NCI-H1092 (cell line): Measurements from ENCODE around the gene PTGFRN.
"Not testable (repeated sequence)": the region's sequence is repeated elsewhere in the genome, so short reads cannot be mapped to it uniquely, and the experiment has no call there.

Experiments
- DNase-seq: peaks from one replicate; lab custom pipeline; 2025; lab: John Stamatoyannopoulos, UW

The PTGFRN gene

DNA sequence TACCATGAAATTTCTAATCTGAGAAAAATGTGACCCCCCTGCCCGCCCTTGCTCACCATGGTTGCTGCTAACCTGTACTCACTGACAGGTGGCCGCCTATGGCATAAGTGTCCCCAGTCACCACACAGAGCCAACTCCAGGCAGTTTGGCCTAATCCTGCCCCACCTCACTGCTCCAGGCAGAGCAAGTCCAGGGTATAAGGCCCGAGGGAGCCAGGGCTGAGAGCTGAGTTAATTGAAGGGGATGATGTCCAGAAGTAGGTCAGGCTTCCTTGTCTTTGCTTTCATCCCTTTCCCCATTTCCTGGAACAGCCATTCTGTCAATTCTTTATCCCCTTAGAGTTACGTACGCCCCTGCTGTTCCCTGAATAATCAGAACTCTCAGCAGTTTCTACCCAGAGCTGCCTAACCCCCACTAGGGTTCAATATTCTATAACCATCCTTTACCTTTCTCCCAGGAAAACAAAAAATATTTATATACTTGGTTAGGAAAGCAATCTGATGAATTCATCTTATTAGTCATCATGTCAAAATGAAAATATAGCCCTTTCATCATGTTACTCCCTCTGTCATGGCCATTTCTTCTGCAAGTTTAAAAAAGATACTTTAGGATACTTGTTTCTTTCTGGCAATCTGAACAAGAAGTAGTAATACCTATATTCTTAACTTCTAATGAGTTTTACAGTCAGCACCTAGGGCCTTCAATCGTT, 62.4 kb downstream of the PTGFRN start:
- DNase-seq, result no peak

DNA sequence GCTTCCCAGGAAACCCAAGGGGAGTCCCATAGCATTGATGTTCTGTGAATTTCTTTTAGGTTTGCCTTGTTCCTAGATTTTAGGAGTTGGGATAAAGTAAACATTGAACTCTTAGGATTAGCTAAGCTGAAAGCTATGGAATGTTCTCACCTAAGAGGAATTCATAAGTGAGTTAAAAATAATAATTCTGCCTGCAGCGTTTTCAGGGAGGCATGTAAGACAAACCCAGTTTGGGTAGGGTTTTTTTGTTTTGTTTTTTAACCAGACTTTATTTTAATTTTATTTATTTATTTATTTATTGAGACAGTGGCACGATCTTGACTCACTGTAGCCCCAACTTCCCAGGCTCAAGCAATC, 62.9 kb downstream of the PTGFRN start:
- DNase-seq, result no peak

DNA sequence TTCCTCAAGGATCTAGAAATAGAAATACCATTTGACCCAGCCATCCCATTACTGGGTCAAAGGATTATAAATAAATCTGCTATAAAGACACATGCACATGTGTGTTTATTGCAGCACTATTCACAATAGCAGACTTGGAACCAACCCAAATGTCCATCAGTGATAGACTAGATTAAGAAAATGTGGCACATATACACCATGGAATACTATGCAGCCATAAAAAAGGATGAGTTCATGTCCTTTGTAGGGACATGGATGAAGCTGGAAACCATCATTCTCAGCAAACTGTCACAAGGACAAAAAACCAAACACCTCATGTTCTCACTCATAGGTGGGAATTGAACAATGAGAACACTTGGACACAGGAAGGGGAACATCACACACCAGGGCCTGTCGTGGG, 70.6 kb downstream of the PTGFRN start:
- DNase-seq, result not testable (repeated sequence)

DNA sequence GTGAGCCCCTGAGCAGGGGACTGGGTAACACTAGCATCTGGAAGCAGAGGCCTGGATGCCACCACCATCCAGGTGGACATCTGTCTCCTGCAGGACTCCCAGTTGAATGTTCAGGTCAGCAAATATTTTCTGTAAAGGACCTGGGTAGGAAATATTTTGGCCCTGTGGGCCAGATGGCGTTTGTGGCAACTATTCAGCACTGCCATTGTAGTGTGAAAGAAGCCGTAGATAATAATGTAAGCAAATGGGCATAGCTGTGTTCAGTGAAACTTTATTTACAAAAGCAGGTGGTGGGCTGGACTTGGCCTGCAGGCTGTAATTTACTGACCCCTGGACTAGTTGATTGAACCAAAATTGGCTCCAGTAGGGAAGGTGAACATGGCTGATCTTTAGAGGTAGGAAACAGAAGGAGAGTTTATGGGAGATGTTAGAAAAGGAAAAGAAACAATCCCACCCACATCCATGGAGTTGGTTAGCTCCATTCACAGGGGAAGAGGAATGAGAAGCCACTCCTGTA, 71.9 kb downstream of the PTGFRN start:
- DNase-seq, result no peak

DNA sequence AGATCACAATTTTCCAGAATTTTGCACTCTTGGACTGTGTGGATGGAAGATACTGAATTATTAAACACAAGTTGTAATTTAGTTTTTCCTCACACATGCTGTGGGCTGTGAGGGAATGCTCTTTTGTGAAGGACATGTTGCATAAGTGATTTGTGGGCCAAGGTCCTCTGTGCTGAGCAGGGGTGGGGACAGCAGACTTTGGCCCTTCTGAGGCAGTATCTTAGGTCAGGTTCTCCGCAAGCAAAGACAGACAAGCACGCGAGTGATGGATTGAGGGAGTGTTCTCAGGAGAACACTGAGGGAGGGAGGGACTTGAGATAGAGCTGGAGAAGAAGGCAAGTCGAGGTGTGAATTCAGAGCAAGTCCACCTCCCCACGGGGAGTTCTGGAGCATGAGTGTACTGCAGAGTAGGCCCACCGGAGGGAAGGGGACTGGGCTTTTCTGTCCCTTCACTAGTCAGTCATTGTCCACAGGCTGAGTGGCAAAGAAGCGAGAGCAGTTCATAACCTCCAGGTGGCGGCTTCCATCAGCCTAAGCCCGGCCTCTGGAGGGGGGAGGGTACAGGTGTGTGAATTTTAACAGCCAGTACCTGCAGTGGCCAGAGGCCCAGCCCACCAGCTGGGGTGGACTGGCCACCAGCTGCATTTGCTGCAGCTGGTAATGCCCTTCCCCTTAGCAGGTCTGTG, 72.7 kb downstream of the PTGFRN start:
- DNase-seq, result no peak

DNA sequence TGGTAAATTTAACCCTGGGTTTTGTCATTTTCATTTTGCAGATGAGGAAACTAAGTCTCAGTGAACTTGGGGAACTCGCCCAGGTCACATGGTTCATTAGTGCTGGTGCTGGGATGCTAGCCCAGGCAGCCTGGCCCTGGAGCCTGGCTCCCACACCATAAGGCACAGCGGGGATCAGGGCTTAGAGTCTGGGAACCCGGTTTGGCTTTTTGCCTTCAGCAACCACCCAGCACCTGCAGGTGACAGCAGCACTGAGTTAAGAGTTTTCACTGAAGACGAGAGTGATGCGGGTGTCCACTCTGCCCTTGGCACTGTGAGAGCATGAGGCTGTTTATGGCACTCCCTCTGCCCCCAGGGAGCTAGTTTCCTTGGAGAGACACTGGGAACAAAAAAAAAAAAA, 73.4 kb downstream of the PTGFRN start:
- no peak for DNase-seq

DNA sequence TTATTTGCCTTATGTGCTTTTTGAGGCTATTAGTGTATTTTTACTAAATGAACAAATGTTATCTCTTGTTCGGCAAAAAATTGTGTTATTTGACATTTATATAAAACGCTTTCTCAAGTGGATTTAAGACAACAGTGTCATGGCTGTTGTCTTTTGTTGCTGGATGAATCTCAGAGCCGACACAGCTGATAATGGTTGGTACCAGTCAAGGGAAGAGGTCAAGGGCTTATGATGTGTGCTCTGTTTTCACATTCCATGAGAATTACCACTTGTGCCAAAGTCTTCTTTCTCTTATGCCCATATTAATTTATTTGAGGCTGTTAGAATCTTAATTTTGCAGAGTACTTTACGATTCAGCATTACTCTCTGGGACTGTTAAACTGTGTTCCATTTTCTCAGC, 74.0 kb downstream of the PTGFRN start:
- no peak for DNase-seq

DNA sequence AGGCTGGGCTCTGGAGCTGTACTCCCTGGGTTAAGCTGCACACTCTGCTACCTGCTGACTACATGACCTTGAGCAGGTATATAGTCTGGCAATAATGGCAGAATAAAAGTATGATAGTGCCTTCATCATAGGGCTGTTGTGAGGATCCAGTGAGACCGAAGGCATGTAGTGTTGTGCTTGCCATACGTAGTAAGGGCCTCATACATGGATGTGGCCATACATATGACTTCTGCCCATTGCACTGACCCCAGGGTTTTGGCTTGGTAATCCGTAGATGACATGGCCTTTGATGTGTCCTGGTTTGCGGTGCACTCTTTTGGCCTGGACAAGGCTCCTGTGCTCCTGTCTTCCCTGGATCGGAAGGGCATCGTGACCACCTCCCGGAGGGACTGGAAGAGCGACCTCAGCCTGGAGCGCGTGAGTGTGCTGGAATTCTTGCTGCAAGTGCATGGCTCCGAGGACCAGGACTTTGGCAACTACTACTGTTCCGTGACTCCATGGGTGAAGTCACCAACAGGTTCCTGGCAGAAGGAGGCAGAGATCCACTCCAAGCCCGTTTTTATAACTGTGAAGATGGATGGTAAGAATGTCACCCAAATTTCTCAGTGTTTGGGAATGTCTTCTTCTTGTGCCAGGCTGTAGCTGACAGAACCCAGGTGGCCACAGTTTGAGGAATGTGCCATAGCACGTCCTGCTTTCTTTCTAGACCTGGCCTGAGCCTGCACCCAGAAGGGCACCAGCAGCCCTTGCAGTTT, 74.9 kb downstream of the PTGFRN start:
- DNase-seq, result no peak

DNA sequence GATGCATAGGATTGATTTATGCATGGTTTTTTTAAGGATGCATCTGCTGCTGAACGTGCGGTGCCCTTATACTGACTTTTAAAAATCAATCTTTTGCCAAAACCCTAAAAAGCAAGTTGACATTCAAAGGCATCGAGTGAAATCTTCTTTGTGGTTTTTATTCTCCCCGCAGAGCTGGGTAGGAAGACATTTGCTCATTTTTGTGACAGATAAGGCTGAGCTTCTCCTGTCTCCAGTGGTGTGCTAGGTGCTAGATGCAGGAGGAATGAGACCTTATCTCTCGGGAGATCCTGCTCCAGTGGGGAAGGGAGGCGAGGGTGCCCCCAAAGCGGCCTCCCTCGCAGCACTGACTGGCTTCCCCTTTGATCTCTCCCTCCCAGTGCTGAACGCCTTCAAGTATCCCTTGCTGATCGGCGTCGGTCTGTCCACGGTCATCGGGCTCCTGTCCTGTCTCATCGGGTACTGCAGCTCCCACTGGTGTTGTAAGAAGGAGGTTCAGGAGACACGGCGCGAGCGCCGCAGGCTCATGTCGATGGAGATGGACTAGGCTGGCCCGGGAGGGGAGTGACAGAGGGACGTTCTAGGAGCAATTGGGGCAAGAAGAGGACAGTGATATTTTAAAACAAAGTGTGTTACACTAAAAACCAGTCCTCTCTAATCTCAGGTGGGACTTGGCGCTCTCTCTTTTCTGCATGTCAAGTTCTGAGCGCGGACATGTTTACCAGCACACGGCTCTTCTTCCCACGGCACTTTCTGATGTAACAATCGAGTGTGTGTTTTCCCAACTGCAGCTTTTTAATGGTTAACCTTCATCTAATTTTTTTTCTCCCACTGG, 76.9 kb downstream of the PTGFRN start:
- no peak for DNase-seq

DNA sequence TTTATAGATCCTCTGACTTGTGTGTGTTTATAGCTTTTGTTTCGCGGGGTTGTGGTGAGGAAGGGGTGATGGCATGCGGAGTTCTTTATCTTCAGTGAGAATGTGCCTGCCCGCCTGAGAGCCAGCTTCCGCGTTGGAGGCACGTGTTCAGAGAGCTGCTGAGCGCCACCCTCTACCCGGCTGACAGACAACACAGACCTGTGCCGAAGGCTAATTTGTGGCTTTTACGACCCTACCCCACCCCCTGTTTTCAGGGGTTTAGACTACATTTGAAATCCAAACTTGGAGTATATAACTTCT, 77.5 kb downstream of the PTGFRN start:
- no peak for DNase-seq

DNA sequence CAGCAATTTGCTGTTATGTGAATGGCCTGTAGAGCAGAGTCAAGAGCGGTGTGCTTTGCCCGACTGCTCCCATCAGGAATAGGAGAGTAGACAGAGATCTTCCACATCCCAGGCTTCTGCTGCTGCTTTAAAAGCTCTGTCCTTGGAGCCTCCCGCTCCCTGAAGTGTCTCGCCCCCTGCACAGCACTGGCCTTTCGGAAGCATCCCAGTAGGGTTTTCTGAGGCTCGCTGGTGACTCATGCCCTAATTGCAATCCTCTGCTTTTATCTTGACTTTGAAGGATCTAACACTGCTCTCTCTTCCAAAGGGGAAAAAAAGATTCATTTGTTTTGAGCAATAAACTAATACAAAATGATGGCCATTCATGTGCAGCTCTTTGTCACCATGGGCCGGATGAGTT, 78.5 kb downstream of the PTGFRN start:
- DNase-seq, result no peak

DNA sequence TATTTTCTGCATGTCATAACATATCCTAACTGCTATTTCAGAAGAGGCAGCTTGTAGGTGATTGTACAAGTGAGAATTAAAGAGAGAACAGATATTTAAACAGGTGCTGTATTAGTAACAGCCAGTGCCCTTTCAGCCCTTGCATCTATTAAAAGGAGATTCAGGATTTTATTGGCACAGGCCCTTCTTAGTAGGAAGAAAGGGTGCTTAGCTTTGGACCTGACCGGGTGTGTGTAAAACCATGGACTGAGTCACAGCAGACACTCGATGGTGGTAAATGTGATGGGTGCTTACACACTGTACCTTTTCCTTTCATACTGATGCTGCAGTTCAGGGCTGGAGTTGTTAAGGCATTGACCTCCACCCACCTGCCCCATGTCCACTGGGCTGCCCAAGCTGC, 79.2 kb downstream of the PTGFRN start:
- no peak for DNase-seq

DNA sequence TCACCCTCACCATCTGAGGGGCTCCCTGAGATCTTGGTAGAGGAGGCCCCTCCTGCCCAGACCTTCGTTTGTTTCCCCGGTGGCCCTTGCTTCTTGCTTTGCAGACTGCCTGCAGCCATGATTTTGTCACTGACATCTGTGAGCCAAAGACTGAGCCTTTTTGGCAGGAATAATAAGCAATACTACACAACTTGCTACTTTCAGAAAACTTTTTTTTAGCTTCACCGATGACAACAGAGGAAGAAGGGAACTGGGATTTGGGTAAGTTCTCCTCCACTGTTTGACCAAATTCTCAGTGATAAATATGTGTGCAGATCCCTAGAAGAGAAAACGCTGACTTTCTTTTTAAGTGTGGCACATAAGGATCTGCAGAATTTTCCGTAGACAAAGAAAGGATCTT, 80.1 kb downstream of the PTGFRN start:
- no peak for DNase-seq

DNA sequence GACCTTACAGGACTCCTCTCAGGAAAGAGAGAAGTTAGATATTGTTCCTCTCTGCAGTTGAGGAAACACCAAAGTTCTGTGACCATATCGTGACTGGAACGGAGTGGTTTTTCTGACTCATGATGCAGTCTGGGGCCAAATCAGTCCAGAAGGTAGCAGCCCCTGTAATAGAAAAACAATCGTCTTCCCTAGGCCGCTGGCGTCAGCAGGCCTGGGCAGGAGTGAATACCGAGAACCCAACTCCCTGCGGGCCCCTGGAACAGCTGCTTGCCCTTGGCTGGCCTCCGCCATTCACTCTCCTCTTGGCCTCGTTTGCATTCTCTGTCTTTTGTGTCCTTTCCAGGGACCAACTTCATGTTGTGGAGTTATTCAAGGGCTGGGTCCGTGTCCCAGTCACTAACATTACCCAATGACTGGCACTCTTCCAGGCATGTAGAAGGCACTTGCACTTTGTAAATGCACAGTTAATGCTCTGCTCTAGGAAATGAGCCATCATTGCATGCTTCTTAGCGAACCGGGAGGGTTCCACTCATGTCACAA, 81.0 kb downstream of the PTGFRN start:
- no peak for DNase-seq

DNA sequence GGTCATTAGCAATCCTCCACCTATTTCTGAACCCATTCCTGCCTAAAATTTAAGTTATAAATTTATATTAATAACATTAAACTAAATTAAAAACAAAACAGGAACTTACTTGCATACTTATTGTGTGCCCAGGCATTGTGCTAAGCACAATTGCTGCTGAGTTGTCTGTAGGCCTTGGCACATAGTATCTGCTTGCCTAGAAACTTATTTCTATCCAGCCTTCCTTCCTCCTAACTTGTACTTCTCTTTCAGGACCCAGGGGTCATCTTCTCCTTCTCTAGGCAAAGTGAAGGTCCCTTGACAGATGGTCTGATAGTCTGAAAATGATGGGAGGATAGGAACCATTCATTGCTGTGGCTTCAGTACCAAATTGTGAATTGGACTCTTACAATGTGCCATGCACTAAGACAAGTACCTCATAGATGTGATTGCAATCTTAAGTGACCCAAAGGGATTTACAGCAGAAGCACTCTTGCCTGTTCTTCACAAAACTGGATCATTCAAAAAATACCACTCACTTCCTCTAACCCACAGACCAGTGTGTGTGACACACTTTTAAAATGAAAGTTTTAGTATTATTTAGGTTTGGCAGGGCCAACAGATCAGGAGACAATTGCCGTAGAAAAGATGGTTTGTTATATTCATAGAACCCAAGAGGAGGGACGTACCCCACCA, 81.6 kb downstream of the PTGFRN start:
- DNase-seq, result no peak

DNA sequence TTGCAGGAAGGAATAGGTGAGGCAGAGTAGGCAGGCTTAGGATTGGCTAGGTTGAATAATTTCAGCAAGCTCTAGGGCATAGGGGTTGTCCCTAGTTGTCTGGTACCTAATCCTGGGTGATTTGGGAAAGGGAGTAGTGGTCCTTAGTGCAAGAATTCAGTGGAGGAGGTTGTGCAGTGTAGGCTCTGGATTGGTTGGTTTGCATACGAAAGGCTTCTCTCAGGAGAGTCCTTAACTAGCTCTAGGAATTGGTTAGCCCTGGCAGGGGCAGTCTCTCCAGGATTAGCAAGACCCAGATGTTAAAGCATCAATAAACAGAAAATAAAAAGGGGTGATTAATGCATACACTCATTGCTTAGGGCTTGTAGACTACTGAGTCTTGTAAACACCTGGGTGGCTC, 82.2 kb downstream of the PTGFRN start:
- DNase-seq, result no peak

DNA sequence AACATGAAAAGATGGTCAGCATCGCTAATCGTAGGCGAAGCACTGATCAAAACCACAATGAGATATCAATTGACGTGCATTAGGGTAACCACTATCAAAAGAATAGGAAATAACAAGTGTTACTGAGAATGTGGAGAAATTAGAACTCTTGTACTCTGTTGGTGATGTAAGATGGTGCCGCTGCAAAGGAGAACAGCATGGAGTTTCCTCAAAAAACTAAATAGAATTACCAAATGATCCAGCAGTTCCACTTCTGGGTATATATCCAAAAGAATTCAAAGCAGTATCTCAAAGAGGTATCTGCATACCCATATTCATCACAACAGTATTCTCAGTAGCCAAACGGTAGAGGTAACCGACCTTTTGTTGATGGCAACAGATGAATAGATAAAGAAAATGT, 83.6 kb downstream of the PTGFRN start:
- no peak for DNase-seq

DNA sequence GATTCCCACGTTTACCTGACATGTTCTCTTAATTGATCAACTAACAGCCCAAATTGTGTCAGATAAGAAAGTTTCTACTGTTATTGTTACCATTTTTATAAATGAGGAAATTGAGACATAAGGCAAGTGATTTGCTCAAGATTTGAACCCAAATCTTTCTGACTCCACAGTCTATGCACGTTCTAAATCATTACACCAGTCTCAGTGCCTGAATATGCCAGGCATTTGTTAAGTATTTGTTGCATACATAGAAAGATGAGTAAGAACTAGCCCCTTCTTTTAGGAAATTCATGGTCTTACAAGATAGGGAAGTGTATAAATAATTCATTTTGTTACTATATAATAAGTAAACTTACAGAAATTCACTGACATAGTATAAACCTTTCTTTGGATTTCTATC, 84.7 kb downstream of the PTGFRN start:
- DNase-seq, result no peak

DNA sequence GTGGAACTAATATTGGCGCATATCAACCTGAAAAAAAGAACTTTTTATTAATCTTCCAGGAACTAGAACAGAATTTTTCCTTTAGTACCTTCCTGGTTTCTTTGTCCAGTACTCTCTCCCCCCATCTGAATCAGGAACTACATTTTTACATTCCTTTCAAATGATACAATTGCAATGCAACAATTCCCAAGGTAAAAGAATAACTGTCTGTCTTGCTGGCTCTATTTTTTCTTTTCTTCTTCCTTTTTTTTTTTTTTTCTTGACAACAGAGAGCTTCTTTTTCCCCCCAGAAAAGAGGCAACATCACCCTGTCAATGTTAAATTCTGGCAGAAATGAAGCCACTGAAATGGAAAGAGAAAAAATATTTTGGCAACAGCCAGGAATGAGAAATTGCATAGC, 87.3 kb downstream of the PTGFRN start:
- no peak for DNase-seq

DNA sequence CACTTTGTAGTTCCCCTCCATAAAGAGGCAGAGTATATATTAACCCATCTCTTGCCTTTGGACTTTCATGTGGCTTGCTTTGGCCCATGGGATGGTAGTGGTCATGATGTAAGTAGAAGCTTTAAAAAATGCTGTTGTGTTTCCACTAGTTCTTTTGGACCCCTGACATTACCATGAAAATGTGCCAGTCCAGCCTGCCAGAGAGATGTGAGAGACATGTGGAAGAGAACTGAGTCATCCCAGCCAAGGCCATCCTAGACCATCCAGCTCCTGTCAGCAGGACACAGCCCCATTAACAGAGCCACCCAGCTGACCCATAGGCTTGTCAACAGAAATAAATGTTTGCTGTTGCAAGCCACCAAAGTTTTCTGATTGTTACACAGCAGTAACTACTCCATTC, 87.9 kb downstream of the PTGFRN start:
- no peak for DNase-seq

DNA sequence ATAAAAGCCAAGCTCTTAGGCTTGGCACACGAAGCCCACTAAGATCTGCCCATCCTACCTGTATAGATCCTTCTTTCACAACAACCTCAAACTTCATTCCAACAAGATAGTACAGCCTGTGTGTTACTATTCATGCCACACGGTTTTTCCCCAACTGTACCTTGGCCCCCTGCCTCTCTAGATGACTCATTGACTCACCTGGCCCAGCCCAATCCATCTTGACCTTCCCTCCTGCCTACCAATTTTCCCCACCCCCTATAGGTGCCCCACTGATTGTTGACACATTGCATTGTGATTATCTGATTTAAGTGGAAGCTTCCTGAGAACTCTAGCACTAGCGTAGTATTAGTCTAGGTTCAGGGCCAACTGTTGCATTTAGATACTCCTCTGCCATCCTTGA, 89.9 kb downstream of the PTGFRN start:
- DNase-seq, result no peak

DNA sequence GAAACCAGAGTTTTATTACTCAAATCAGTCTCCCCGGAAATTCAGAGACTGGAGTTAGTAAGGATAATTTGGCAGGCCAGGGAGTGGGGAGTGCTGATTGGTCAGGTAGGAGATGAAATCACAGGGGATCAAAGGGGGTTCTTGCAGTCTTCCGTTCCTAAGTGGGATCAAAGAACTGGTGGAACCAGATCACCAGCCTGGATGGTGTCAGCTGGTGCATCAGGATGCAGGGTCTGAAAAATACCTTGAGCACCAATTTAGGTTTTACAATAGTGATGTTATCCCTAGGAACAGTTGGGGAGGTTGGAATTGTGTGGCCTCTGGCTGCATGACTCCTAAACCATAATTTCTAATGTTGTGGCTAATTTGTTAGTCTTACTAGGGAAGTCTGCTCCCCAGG, 90.4 kb downstream of the PTGFRN start:
- DNase-seq, result no peak
